Measurements from ENCODE around the gene TMEM131L.
"Not testable (repeated sequence)": the region's sequence is repeated elsewhere in the genome, so short reads cannot be mapped to it uniquely, and the experiment has no call there.

The TMEM131L gene

GRCh38 chr4:153538487-153539357, 72.6 kb downstream of the TMEM131L start:
- Histone ChIP-seq H3K36me3 (ENCODE audit: control insufficient read depth in 1 of 2, insufficient read depth in 2 of 2, low read length in 2 of 2) (no peaks in the 10 kb centered on the region), H3K27ac (ENCODE audit: low read depth, low read length) (no peak overlapping the region), H3K9me3 (ENCODE audit: control insufficient read depth in 1 of 2, low read length in 2 of 2) (no peaks in the 10 kb centered on the region), H3K4me1 (ENCODE audit: control insufficient read depth in 1 of 2, insufficient read depth in 2 of 2, low read length in 2 of 2) (peaks cover 5 to 6% of the 10 kb centered on the region in 2 donors), H3K27me3 (ENCODE audit: control insufficient read depth in 1 of 2, insufficient read depth in 2 of 2, low read length in 2 of 2) (no peaks in the 10 kb centered on the region), H3K9ac (ENCODE audit: low read depth in 1 of 2, low read length in 2 of 2) (no peak overlapping the region), H3K4me3 (ENCODE audit: low read depth in 1 of 2, low read length in 2 of 2) (no peak overlapping the region)

GRCh38 chr4:153539422-153539821, 73.3 kb downstream of the TMEM131L start:
- Histone ChIP-seq H3K4me1 (ENCODE audit: control insufficient read depth in 1 of 2, insufficient read depth in 2 of 2, low read length in 2 of 2) (peaks cover 5 to 6% of the 10 kb centered on the region in 2 donors), H3K27me3 (ENCODE audit: control insufficient read depth in 1 of 2, insufficient read depth in 2 of 2, low read length in 2 of 2) (no peaks in the 10 kb centered on the region), H3K36me3 (ENCODE audit: control insufficient read depth in 1 of 2, insufficient read depth in 2 of 2, low read length in 2 of 2) (no peaks in the 10 kb centered on the region), H3K9ac (ENCODE audit: low read depth in 1 of 2, low read length in 2 of 2) (no peak overlapping the region), H3K27ac (ENCODE audit: low read depth, low read length) (no peak overlapping the region), H3K9me3 (ENCODE audit: control insufficient read depth in 1 of 2, low read length in 2 of 2) (no peaks in the 10 kb centered on the region), H3K4me3 (ENCODE audit: low read depth in 1 of 2, low read length in 2 of 2) (no peak overlapping the region)

GRCh38 chr4:153541456-153542096, 75.4 kb downstream of the TMEM131L start:
- Histone ChIP-seq H3K4me3 (ENCODE audit: low read depth in 1 of 2, low read length in 2 of 2) (no peak overlapping the region), H3K4me1 (ENCODE audit: control insufficient read depth in 1 of 2, insufficient read depth in 2 of 2, low read length in 2 of 2) (no peaks in the 10 kb centered on the region), H3K9me3 (ENCODE audit: control insufficient read depth in 1 of 2, low read length in 2 of 2) (no peaks in the 10 kb centered on the region), H3K27ac (ENCODE audit: low read depth, low read length) (no peak overlapping the region), H3K9ac (ENCODE audit: low read depth in 1 of 2, low read length in 2 of 2) (no peak overlapping the region), H3K27me3 (ENCODE audit: control insufficient read depth in 1 of 2, insufficient read depth in 2 of 2, low read length in 2 of 2) (no peaks in the 10 kb centered on the region), H3K36me3 (ENCODE audit: control insufficient read depth in 1 of 2, insufficient read depth in 2 of 2, low read length in 2 of 2) (no peaks in the 10 kb centered on the region)

GRCh38 chr4:153542131-153542530, 76.0 kb downstream of the TMEM131L start:
- H3K9me3 ChIP-seq (ENCODE audit: control insufficient read depth in 1 of 2, low read length in 2 of 2) = no peaks in the 10 kb centered on the region
- no peaks in the 10 kb centered on the region for H3K27me3 ChIP-seq (ENCODE audit: control insufficient read depth in 1 of 2, insufficient read depth in 2 of 2, low read length in 2 of 2)
- H3K9ac ChIP-seq (ENCODE audit: low read depth in 1 of 2, low read length in 2 of 2) = no peak overlapping the region
- H3K4me1 ChIP-seq (ENCODE audit: control insufficient read depth in 1 of 2, insufficient read depth in 2 of 2, low read length in 2 of 2) = no peaks in the 10 kb centered on the region
- H3K4me3 ChIP-seq (ENCODE audit: low read depth in 1 of 2, low read length in 2 of 2) = no peak overlapping the region
- H3K36me3 ChIP-seq (ENCODE audit: control insufficient read depth in 1 of 2, insufficient read depth in 2 of 2, low read length in 2 of 2) = no peaks in the 10 kb centered on the region
- H3K27ac ChIP-seq (ENCODE audit: low read depth, low read length) = no peak overlapping the region

GRCh38 chr4:153542834-153543233, 76.7 kb downstream of the TMEM131L start:
- Histone ChIP-seq H3K9ac (ENCODE audit: low read depth in 1 of 2, low read length in 2 of 2) (no peak overlapping the region), H3K36me3 (ENCODE audit: control insufficient read depth in 1 of 2, insufficient read depth in 2 of 2, low read length in 2 of 2) (no peaks in the 10 kb centered on the region), H3K4me1 (ENCODE audit: control insufficient read depth in 1 of 2, insufficient read depth in 2 of 2, low read length in 2 of 2) (no peaks in the 10 kb centered on the region), H3K27me3 (ENCODE audit: control insufficient read depth in 1 of 2, insufficient read depth in 2 of 2, low read length in 2 of 2) (no peaks in the 10 kb centered on the region), H3K27ac (ENCODE audit: low read depth, low read length) (no peak overlapping the region), H3K4me3 (ENCODE audit: low read depth in 1 of 2, low read length in 2 of 2) (no peak overlapping the region), H3K9me3 (ENCODE audit: control insufficient read depth in 1 of 2, low read length in 2 of 2) (no peaks in the 10 kb centered on the region)

- Histone ChIP-seq H3K4me1 (ENCODE audit: control insufficient read depth in 1 of 2, insufficient read depth in 2 of 2, low read length in 2 of 2) (no peaks in the 10 kb centered on the region), H3K36me3 (ENCODE audit: control insufficient read depth in 1 of 2, insufficient read depth in 2 of 2, low read length in 2 of 2) (no peaks in the 10 kb centered on the region), H3K27me3 (ENCODE audit: control insufficient read depth in 1 of 2, insufficient read depth in 2 of 2, low read length in 2 of 2) (no peaks in the 10 kb centered on the region), H3K27ac (ENCODE audit: low read depth, low read length) (no peak overlapping the region), H3K9me3 (ENCODE audit: control insufficient read depth in 1 of 2, low read length in 2 of 2) (no peaks in the 10 kb centered on the region), H3K4me3 (ENCODE audit: low read depth in 1 of 2, low read length in 2 of 2) (no peak overlapping the region), H3K9ac (ENCODE audit: low read depth in 1 of 2, low read length in 2 of 2) (no peak overlapping the region)
Measured at GRCh38 chr4:153543351-153543750, 77.2 kb downstream of the TMEM131L start.

- Histone ChIP-seq H3K36me3 (ENCODE audit: control insufficient read depth in 1 of 2, insufficient read depth in 2 of 2, low read length in 2 of 2) (no peaks in the 10 kb centered on the region), H3K4me3 (ENCODE audit: low read depth in 1 of 2, low read length in 2 of 2) (no peak overlapping the region), H3K4me1 (ENCODE audit: control insufficient read depth in 1 of 2, insufficient read depth in 2 of 2, low read length in 2 of 2) (no peaks in the 10 kb centered on the region), H3K9me3 (ENCODE audit: control insufficient read depth in 1 of 2, low read length in 2 of 2) (no peaks in the 10 kb centered on the region), H3K27ac (ENCODE audit: low read depth, low read length) (no peak overlapping the region), H3K27me3 (ENCODE audit: control insufficient read depth in 1 of 2, insufficient read depth in 2 of 2, low read length in 2 of 2) (no peaks in the 10 kb centered on the region), H3K9ac (ENCODE audit: low read depth in 1 of 2, low read length in 2 of 2) (no peak overlapping the region)
Measured at GRCh38 chr4:153545822-153546221, 79.7 kb downstream of the TMEM131L start.

GRCh38 chr4:153546280-153546679, 80.1 kb downstream of the TMEM131L start:
- Histone ChIP-seq H3K9me3 (ENCODE audit: control insufficient read depth in 1 of 2, low read length in 2 of 2) (no peaks in the 10 kb centered on the region), H3K4me3 (ENCODE audit: low read depth in 1 of 2, low read length in 2 of 2) (no peak overlapping the region), H3K27ac (ENCODE audit: low read depth, low read length) (no peak overlapping the region), H3K27me3 (ENCODE audit: control insufficient read depth in 1 of 2, insufficient read depth in 2 of 2, low read length in 2 of 2) (no peaks in the 10 kb centered on the region), H3K4me1 (ENCODE audit: control insufficient read depth in 1 of 2, insufficient read depth in 2 of 2, low read length in 2 of 2) (no peaks in the 10 kb centered on the region), H3K9ac (ENCODE audit: low read depth in 1 of 2, low read length in 2 of 2) (no peak overlapping the region), H3K36me3 (ENCODE audit: control insufficient read depth in 1 of 2, insufficient read depth in 2 of 2, low read length in 2 of 2) (no peaks in the 10 kb centered on the region)

GRCh38 chr4:153547520-153547919, 81.4 kb downstream of the TMEM131L start:
- Histone ChIP-seq H3K36me3 (ENCODE audit: control insufficient read depth in 1 of 2, insufficient read depth in 2 of 2, low read length in 2 of 2) (no peaks in the 10 kb centered on the region), H3K9me3 (ENCODE audit: control insufficient read depth in 1 of 2, low read length in 2 of 2) (no peaks in the 10 kb centered on the region), H3K4me1 (ENCODE audit: control insufficient read depth in 1 of 2, insufficient read depth in 2 of 2, low read length in 2 of 2) (no peaks in the 10 kb centered on the region), H3K27ac (ENCODE audit: low read depth, low read length) (no peak overlapping the region), H3K9ac (ENCODE audit: low read depth in 1 of 2, low read length in 2 of 2) (no peak overlapping the region), H3K27me3 (ENCODE audit: control insufficient read depth in 1 of 2, insufficient read depth in 2 of 2, low read length in 2 of 2) (no peaks in the 10 kb centered on the region), H3K4me3 (ENCODE audit: low read depth in 1 of 2, low read length in 2 of 2) (no peak overlapping the region)

- H3K4me1 ChIP-seq (ENCODE audit: control insufficient read depth in 1 of 2, insufficient read depth in 2 of 2, low read length in 2 of 2); H3K9ac ChIP-seq (ENCODE audit: low read depth in 1 of 2, low read length in 2 of 2); H3K27ac ChIP-seq (ENCODE audit: low read depth, low read length); H3K4me3 ChIP-seq (ENCODE audit: low read depth in 1 of 2, low read length in 2 of 2); H3K9me3 ChIP-seq (ENCODE audit: control insufficient read depth in 1 of 2, low read length in 2 of 2); H3K27me3 ChIP-seq (ENCODE audit: control insufficient read depth in 1 of 2, insufficient read depth in 2 of 2, low read length in 2 of 2); H3K36me3 ChIP-seq (ENCODE audit: control insufficient read depth in 1 of 2, insufficient read depth in 2 of 2, low read length in 2 of 2): not testable (repeated sequence)
Measured at GRCh38 chr4:153548907-153549306, 82.7 kb downstream of the TMEM131L start.
